ENCODE results near the gene SNRNP25. TPM values are rescaled to one million over a fixed set of nuclear protein-coding genes. Genes with fewer than 3 reads are reported as not detected.
"Not testable (repeated sequence)": the region's sequence is repeated elsewhere in the genome, so short reads cannot be mapped to it uniquely, and the experiment has no call there.

The SNRNP25 gene
- total RNA-seq, 1 donor from 2014 or later: 52.0 TPM

- Mint-ChIP-seq H3K36me3 (ENCODE audit: insufficient read depth) (peaks cover 14% of the 10 kb centered on the region), H3K27me3 (no peaks in the 10 kb centered on the region), H3K27ac (no peak overlapping the region), H3K4me3 (ENCODE audit: low read depth) (no peak overlapping the region), H3K9me3 (ENCODE audit: low read depth) (peaks cover 8% of the 10 kb centered on the region), H3K4me1 (ENCODE audit: low read depth) (no peaks in the 10 kb centered on the region)
- no peak for DNase-seq (ENCODE audit: low spot score, unreplicated experiment)
- TF ChIP-seq CTCF (IDR thresholded peaks at IDR 0.05; ENCODE audit: unreplicated experiment): no peak
These were observed 16.1 kb upstream of the SNRNP25 start for GRCh38 chr16:37511-37910.

- not testable (repeated sequence) for DNase-seq (ENCODE audit: low spot score, unreplicated experiment); H3K4me3 Mint-ChIP-seq (ENCODE audit: low read depth); H3K27ac Mint-ChIP-seq; H3K4me1 Mint-ChIP-seq (ENCODE audit: low read depth); H3K27me3 Mint-ChIP-seq
- H3K9me3 Mint-ChIP-seq (ENCODE audit: low read depth): peaks cover 12% of the 10 kb centered on the region
- H3K36me3 Mint-ChIP-seq (ENCODE audit: insufficient read depth): peaks cover 21% of the 10 kb centered on the region
These were observed 15.4 kb upstream of the SNRNP25 start for GRCh38 chr16:38206-38605.

DNA sequence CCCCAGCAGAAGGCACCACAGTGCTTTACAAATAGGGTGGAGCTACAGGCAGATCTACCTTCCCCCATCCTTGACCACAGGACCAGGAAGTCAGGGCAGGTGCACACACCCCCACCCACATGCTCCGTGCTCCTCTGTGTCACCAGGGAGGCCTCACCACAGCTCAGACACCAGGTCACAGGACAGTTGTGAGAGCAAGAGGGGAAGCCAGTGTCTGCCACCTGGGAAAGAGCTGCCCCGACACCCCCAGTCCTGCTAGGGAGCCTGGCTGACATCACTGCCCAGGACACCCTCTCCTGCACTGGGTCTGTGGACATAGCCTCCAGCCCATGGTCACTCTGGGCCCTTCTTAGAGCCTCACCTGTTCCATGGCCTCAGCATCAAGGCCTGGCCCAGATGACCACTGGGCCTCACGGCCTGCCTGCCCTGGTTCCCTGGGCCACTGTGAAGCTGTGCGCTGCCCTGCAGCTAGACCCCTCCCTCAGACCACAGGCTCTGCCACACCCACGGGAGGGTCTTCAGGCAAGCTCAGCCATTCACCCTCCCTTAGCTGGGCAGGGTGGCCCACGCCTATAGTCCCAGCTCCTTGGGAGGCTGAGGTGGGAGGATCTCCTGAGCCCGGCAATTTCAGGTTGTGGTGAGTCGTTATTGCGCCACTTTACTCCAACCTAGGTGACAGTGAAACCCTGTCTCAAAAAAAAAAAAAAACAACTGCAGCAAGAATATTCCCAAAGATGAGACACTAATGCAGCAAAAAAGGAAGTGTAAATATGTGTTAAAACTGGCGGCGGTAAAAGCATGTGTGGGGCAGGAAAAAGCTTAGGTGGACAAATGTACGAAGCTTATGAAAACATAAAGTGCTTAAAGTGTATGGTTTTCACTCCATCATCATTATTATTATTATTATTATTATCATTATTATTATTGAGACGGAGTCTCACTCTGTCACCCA is 14.4 kb upstream of the SNRNP25 start:
- Mint-ChIP-seq H3K36me3 (ENCODE audit: insufficient read depth) (peaks cover 27% of the 10 kb centered on the region), H3K4me1 (ENCODE audit: low read depth) (peaks cover 3% of the 10 kb centered on the region), H3K27ac (no peak overlapping the region), H3K4me3 (ENCODE audit: low read depth) (no peak overlapping the region), H3K27me3 (no peaks in the 10 kb centered on the region), H3K9me3 (ENCODE audit: low read depth) (peaks cover 12% of the 10 kb centered on the region)
- no peak for TF ChIP-seq CTCF (IDR thresholded peaks at IDR 0.05; ENCODE audit: unreplicated experiment)
- no peak for DNase-seq (ENCODE audit: low spot score, unreplicated experiment)

DNA sequence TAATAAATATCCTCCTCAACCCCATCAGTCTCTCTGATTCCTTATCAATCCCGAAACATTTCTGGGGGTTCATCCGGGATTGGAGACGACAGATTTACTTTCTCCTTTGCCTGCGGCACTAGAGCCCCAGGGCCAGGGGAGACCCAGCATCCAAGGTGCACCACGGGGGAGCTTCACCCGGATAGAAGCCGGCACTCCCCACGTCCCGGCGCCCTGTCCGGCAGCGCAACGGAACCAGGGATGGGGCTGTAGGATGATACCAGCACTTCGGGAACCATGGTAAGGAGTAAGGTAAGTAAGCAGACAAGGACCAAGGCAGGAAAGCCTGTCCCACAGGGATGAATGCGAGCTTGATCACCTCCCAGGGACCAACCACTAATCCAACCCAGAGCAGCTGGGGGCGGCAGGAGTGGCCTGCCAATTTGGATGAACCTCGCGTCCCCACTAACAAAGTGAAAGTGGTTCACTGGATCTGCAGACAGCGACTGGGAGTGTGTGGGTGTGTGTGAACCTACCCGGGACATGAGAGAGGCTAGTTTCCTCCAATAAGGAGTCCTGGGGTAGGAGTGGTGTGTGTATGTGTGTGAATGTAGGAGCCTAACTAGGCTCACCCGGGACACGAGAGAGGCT is 12.1 kb upstream of the SNRNP25 start:
- no peak for DNase-seq (ENCODE audit: low spot score, unreplicated experiment)
- Mint-ChIP-seq H3K9me3 (ENCODE audit: low read depth) (peaks cover 12% of the 10 kb centered on the region), H3K4me1 (ENCODE audit: low read depth) (peaks cover 22% of the 10 kb centered on the region), H3K4me3 (ENCODE audit: low read depth) (no peak overlapping the region), H3K27me3 (no peaks in the 10 kb centered on the region), H3K27ac (no peak overlapping the region), H3K36me3 (ENCODE audit: insufficient read depth) (peaks cover 30% of the 10 kb centered on the region)
- TF ChIP-seq CTCF (IDR thresholded peaks at IDR 0.05; ENCODE audit: unreplicated experiment): no peak

- Mint-ChIP-seq H3K4me1 (ENCODE audit: low read depth) (peaks cover 22% of the 10 kb centered on the region), H3K9me3 (ENCODE audit: low read depth) (peaks cover 12% of the 10 kb centered on the region), H3K4me3 (ENCODE audit: low read depth) (no peak overlapping the region), H3K27me3 (no peaks in the 10 kb centered on the region), H3K27ac (no peak overlapping the region), H3K36me3 (ENCODE audit: insufficient read depth) (peaks cover 31% of the 10 kb centered on the region)
- no peak for DNase-seq (ENCODE audit: low spot score, unreplicated experiment)
- TF ChIP-seq CTCF (IDR thresholded peaks at IDR 0.05; ENCODE audit: unreplicated experiment): no peak
These were observed 11.6 kb upstream of the SNRNP25 start for GRCh38 chr16:42069-42457.

Data from progenitor cell of endocrine pancreas (in vitro differentiated cells).